Chondrocyte (in vitro differentiated cells): ENCODE measurements around the gene ATG12. TPM values are rescaled to one million over a fixed set of nuclear protein-coding genes. Genes with fewer than 3 reads are reported as not detected.

Source experiments
- DNase-seq: peaks from one replicate; pipeline ENCODE4 v3.0.0; 2021; ENCODE audit warnings: mixed read lengths, low spot score
- H3K27ac Mint-ChIP-seq: one replicate; pipeline ENCODE4 v1.8.0; 2021; ENCODE audit warnings: mild to moderate bottlenecking, moderate library complexity, mixed read lengths; ENCODE audit not compliant: unreplicated experiment
- H3K27me3 Mint-ChIP-seq: 2 replicates; pipeline ENCODE4 v1.8.0; 2021; ENCODE audit warnings: low read depth, mixed read lengths
- H3K36me3 Mint-ChIP-seq: 2 replicates; pipeline ENCODE4 v1.8.0; 2021; ENCODE audit warnings: low read depth, mixed read lengths
- H3K4me1 Mint-ChIP-seq: 2 replicates; pipeline ENCODE4 v1.8.0; 2021; ENCODE audit warnings: low read depth, mild to moderate bottlenecking, mixed read lengths
- H3K4me3 Mint-ChIP-seq: one replicate; pipeline ENCODE4 v1.8.0; 2021; ENCODE audit warnings: mild to moderate bottlenecking, moderate library complexity, mixed read lengths; ENCODE audit not compliant: unreplicated experiment
- H3K9me3 Mint-ChIP-seq: 2 replicates; pipeline ENCODE4 v1.8.0; 2021; ENCODE audit warnings: low read depth, mixed read lengths
- CTCF ChIP-seq: fragments of 200-600 bp; sonication (generic); IDR thresholded peaks from 2 replicates; pipeline ENCODE4 v1.5.0; 2021; ENCODE audit warnings: antibody characterized with exemption, mild to moderate bottlenecking, moderate library complexity
- total RNA-seq: library from RNA; stranded (reverse); gene quantifications from 3 replicates; pipeline ENCODE4 v1.2.1, GENCODE V29; 2021

ATG12 gene
- total RNA-seq, 1 donor from 2014 or later, result 48.0 TPM

- Mint-ChIP-seq H3K4me3 (no peak overlapping the region), H3K27ac (no peak overlapping the region), H3K9me3 (no peaks in the 10 kb centered on the region)
These were observed 33.7 kb downstream of the ATG12 start for GRCh38 chr5:115807654-115808052.

GRCh38 chr5:115806986-115807653, 34.2 kb downstream of the ATG12 start:
- Mint-ChIP-seq H3K36me3 (peaks cover 13% of the 10 kb centered on the region), H3K4me3 (no peak overlapping the region), H3K4me1 (peaks cover 4% of the 10 kb centered on the region), H3K27ac (no peak overlapping the region), H3K9me3 (no peaks in the 10 kb centered on the region), H3K27me3 (no peaks in the 10 kb centered on the region)
- no peak for TF ChIP-seq CTCF
- DNase-seq, result no peak

More at GRCh38 chr5:115807654-115808052, 33.7 kb downstream of the ATG12 start:
- no peaks in the 10 kb centered on the region for H3K27me3 Mint-ChIP-seq
- peaks cover 13% of the 10 kb centered on the region for H3K36me3 Mint-ChIP-seq
- DNase-seq, result no peak
- no peak for TF ChIP-seq CTCF
- H3K4me1 Mint-ChIP-seq, result peaks cover 4% of the 10 kb centered on the region

- Mint-ChIP-seq H3K27ac (no peak overlapping the region), H3K9me3 (no peaks in the 10 kb centered on the region), H3K27me3 (no peaks in the 10 kb centered on the region), H3K4me3 (no peak overlapping the region), H3K4me1 (no peaks in the 10 kb centered on the region), H3K36me3 (peaks cover 3% of the 10 kb centered on the region)
- TF ChIP-seq CTCF, result no peak
- no peak for DNase-seq
These were observed 39.4 kb downstream of the ATG12 start for GRCh38 chr5:115801984-115802383.

GRCh38 chr5:115801152-115801551, 40.2 kb downstream of the ATG12 start:
- Mint-ChIP-seq H3K27ac (no peak overlapping the region), H3K4me1 (no peaks in the 10 kb centered on the region), H3K36me3 (peaks cover 3% of the 10 kb centered on the region), H3K4me3 (no peak overlapping the region), H3K27me3 (no peaks in the 10 kb centered on the region), H3K9me3 (no peaks in the 10 kb centered on the region)
- DNase-seq, result no peak
- no peak for TF ChIP-seq CTCF

- Mint-ChIP-seq H3K36me3 (peaks cover 3% of the 10 kb centered on the region), H3K4me1 (no peaks in the 10 kb centered on the region), H3K9me3 (no peaks in the 10 kb centered on the region), H3K27ac (no peak overlapping the region), H3K27me3 (no peaks in the 10 kb centered on the region), H3K4me3 (no peak overlapping the region)
- no peak for DNase-seq
- TF ChIP-seq CTCF, result no peak
These were observed 41.3 kb downstream of the ATG12 start for GRCh38 chr5:115800108-115800507.
